ENCODE measurements around the gene ACER3. TPM values are rescaled to one million over a fixed set of nuclear protein-coding genes. Genes with fewer than 3 reads are reported as not detected.
A peak's percentile ranks its signal among the peaks of the same experiment; 100 is the strongest.

Gene ACER3
- total RNA-seq, 1 experiment from 2014 or later: 13.7 TPM

DNA sequence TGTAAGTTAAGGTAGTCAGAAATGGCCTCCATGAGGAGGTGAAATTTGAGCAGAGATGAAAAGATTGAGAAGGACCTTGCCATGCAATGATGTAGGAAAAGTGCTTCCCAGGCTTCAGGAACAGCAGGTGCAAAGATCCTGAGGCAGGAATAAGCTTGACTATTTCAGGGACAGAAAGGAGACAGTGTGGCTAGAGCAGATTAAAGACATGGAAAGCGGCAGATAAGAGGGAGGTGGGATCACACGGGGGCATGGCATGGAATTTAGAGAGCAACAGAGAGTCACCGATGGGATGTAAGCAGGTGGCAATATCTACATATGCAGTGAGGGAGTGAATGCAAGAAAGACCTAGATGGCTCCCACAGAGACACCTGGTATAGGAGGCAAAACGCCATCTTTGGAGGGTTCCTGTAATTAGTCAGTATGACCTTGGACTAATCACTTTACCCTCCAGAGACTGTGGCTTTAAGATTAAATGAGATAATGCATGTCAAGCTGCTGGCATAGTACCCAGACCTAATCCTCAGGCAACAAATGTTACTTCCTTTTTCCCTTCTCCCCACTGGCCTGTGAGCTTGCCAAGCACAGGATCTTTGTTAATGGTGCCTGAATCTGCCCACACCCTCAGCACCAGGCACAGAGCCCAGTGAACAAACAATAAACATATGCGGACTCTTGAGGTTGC is 24.6 kb upstream of the ACER3 start:
- TF ChIP-seq, protein P1, sequence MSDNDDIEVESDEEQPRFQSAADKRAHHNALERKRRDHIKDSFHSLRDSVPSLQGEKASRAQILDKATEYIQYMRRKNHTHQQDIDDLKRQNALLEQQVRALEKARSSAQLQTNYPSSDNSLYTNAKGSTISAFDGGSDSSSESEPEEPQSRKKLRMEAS (CRISPR knock-in tag; IDR thresholded peaks at IDR 0.05): no peak
- H3K9me3 Mint-ChIP-seq: no peaks in the 10 kb centered on the region
- ChIA-PET POLR2A (no interaction called here), CTCF (interaction anchor here (1.0 to 3.6 kb wide), 7 partner anchors 28 to 255 kb away, joined by 3 to 25 read pairs (median 7); no protein-coding TSS in a partner anchor)
- H3K4me3 Mint-ChIP-seq: no peak overlapping the region
- no peaks in the 10 kb centered on the region for H3K27me3 Mint-ChIP-seq (ENCODE audit: low read depth)
- no peak overlapping the region for H3K27ac Mint-ChIP-seq
- peaks cover 10% of the 10 kb centered on the region for H3K4me1 Mint-ChIP-seq
- ATAC-seq (no peak), DNase-seq (ENCODE audit: low spot score) (no peak)
- no peaks in the 10 kb centered on the region for H3K36me3 Mint-ChIP-seq

DNA sequence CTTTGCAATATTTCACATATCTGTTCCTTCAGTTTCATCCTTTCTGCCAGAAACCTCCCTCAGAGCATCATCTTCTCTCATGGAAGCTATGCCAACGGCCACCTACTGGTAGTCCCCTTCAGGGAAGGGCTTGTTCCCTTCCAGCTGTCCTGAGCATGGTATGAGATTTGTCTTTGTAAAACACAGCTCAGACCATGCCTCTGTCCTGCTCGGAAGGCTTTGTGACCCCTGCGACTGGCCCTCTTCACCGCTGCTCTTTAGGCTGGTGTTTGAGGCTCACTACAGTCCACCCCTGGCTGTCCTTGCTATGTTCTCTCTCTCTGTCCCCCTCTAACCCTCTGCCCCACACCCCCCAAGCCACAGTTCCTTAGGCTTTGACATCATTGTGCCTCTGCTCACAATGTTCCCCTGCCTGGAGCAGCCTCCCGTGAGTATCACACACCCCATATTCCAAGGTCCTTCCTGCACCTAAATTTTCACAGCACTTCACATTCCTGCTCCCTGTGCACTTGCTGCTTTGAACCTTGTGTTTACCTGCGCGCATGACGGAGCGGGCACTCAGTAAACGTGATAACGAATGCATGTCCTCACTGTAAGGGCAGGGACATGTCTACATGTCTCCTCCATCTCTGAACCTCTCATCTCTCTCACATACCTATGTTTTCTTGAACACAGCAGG is 24.0 kb upstream of the ACER3 start:
- H3K27me3 Mint-ChIP-seq (ENCODE audit: low read depth): peaks cover 1% of the 10 kb centered on the region; the same call in 1 of the 2 replicates
- H3K36me3 Mint-ChIP-seq: no peaks in the 10 kb centered on the region
- DNase-seq (ENCODE audit: low spot score) (no peak), ATAC-seq (no peak)
- ChIA-PET CTCF (interaction anchor here (1.0 to 3.6 kb wide), 6 partner anchors 28 to 115 kb away, joined by 3 to 25 read pairs (median 8); no protein-coding TSS in a partner anchor), POLR2A (no interaction called here)
- H3K4me3 Mint-ChIP-seq: no peak overlapping the region
- H3K27ac Mint-ChIP-seq: no peak overlapping the region
- peaks cover 12% of the 10 kb centered on the region for H3K4me1 Mint-ChIP-seq
- H3K9me3 Mint-ChIP-seq: no peaks in the 10 kb centered on the region
- no peak for TF ChIP-seq CREB1 (CRISPR knock-in tag; IDR thresholded peaks at IDR 0.05)
- no peak for TF ChIP-seq NR3C1 (CRISPR knock-in tag; conservative IDR thresholded peaks at IDR 0.05; ENCODE audit: low read depth)
- no peak for TF ChIP-seq TP53 (CRISPR knock-in tag; IDR thresholded peaks at IDR 0.05)
- TF ChIP-seq, protein P2, sequence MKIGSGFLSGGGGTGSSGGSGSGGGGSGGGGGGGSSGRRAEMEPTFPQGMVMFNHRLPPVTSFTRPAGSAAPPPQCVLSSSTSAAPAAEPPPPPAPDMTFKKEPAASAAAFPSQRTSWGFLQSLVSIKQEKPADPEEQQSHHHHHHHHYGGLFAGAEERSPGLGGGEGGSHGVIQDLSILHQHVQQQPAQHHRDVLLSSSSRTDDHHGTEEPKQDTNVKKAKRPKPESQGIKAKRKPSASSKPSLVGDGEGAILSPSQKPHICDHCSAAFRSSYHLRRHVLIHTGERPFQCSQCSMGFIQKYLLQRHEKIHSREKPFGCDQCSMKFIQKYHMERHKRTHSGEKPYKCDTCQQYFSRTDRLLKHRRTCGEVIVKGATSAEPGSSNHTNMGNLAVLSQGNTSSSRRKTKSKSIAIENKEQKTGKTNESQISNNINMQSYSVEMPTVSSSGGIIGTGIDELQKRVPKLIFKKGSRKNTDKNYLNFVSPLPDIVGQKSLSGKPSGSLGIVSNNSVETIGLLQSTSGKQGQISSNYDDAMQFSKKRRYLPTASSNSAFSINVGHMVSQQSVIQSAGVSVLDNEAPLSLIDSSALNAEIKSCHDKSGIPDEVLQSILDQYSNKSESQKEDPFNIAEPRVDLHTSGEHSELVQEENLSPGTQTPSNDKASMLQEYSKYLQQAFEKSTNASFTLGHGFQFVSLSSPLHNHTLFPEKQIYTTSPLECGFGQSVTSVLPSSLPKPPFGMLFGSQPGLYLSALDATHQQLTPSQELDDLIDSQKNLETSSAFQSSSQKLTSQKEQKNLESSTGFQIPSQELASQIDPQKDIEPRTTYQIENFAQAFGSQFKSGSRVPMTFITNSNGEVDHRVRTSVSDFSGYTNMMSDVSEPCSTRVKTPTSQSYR (CRISPR knock-in tag; IDR thresholded peaks at IDR 0.05): no peak
- no peak for TF ChIP-seq GRHL2 (CRISPR knock-in tag; IDR thresholded peaks at IDR 0.05; ENCODE audit: insufficient replicate concordance, severe bottlenecking)
- TF ChIP-seq MYBL2 (CRISPR knock-in tag; IDR thresholded peaks at IDR 0.05): no peak
- TF ChIP-seq ZNF396 (CRISPR knock-in tag; IDR thresholded peaks at IDR 0.05; ENCODE audit: borderline replicate concordance): no peak
- no peak for TF ChIP-seq NFATC4 (CRISPR knock-in tag; IDR thresholded peaks at IDR 0.05)
- no peak for TF ChIP-seq NFE2L1 (CRISPR knock-in tag; IDR thresholded peaks at IDR 0.05)
- no peak for TF ChIP-seq TCF7 (CRISPR knock-in tag; IDR thresholded peaks at IDR 0.05; ENCODE audit: low read depth)

DNA sequence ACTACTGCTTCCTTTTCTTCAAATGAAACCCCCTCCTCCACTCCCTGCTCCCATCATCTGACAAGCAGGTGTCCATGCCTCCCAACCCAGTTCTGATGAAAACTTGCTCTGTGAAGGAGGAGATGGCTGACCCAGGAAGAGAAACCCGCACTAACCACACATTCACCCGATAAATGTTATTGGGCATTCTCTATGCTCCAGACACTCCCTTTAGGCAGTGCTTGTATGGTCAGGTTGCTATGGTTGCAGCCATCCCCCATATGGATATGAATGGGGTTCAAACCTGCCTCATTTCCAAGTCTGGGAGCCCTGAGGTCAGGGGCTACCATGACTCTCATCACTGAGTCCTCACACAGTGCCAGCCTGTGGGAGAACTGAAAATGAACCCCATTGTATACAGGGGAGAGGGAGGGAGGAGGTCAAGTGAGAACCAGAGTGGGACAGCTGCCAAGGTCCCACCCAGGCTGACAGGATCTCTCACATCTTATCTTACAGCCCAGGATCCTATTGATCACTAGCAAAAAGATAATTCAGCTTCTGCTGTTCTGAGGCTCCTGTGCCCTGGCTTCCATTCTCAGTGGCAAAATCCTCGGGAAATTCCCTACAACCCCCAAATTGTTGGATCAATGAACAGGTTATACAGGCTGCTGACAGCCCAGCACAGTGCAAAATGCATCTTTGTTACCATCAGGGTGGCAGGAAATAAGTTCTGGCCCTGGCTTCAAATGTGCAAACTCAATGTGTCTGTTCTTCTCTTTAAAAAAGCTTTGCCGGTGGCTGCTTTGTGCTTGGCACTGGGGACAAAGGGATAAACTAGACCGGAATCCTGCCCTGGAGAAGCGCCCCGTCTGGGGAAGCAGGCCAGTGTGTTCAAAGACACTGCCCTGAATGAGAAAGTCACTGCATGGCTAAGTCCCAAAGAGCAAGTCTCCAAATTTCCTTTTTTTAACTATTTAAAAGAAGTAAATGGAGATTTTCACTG is 22.7 kb upstream of the ACER3 start:
- CTCF ChIA-PET: interaction anchor here (0.5 to 2.0 kb wide), 12 partner anchors 14 to 152 kb away, joined by 3 to 28 read pairs (median 5); no protein-coding TSS in a partner anchor
- POLR2A ChIA-PET: no interaction called here
- Mint-ChIP-seq H3K27me3 (ENCODE audit: low read depth) (peaks cover 3% of the 10 kb centered on the region; the same call in 1 of the 2 replicates), H3K4me1 (peaks cover 13% of the 10 kb centered on the region), H3K27ac (no peak overlapping the region), H3K36me3 (no peaks in the 10 kb centered on the region), H3K4me3 (no peak overlapping the region), H3K9me3 (no peaks in the 10 kb centered on the region)
- no peak for TF ChIP-seq NR2C2 (CRISPR knock-in tag; IDR thresholded peaks at IDR 0.05)
- TF ChIP-seq ZNF138 (CRISPR knock-in tag; conservative IDR thresholded peaks at IDR 0.05): no peak
- ATAC-seq (peak; percentile 29), DNase-seq (ENCODE audit: low spot score) (no peak)

DNA sequence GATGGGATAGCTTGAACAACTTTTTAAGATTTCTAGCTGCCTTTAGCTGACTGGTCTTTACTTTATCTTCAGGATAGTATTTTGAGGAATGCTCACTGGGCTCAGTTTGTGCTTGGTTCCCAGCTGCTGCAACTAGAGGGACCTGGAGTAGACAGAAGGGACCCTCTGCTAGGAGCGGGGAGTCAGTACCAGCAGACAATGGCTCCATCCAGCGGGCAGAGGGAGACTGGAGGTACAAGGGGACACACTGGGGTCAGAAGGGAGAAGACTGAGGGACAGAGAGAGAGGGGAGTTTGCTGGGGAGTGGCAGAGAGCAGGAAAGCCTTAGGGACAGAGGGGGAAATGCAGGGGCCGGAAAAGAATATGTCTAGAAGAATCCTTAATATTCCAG is 22.0 kb upstream of the ACER3 start:
- Mint-ChIP-seq H3K27ac (no peak overlapping the region), H3K4me3 (no peak overlapping the region), H3K27me3 (ENCODE audit: low read depth) (peaks cover 3% of the 10 kb centered on the region; the same call in 1 of the 2 replicates), H3K9me3 (0 out of 2 replicates have a peak, but pooled peaks cover 4% of the 10 kb centered on the region), H3K36me3 (no peaks in the 10 kb centered on the region), H3K4me1 (peaks cover 13% of the 10 kb centered on the region)
- TF ChIP-seq, protein P3, sequence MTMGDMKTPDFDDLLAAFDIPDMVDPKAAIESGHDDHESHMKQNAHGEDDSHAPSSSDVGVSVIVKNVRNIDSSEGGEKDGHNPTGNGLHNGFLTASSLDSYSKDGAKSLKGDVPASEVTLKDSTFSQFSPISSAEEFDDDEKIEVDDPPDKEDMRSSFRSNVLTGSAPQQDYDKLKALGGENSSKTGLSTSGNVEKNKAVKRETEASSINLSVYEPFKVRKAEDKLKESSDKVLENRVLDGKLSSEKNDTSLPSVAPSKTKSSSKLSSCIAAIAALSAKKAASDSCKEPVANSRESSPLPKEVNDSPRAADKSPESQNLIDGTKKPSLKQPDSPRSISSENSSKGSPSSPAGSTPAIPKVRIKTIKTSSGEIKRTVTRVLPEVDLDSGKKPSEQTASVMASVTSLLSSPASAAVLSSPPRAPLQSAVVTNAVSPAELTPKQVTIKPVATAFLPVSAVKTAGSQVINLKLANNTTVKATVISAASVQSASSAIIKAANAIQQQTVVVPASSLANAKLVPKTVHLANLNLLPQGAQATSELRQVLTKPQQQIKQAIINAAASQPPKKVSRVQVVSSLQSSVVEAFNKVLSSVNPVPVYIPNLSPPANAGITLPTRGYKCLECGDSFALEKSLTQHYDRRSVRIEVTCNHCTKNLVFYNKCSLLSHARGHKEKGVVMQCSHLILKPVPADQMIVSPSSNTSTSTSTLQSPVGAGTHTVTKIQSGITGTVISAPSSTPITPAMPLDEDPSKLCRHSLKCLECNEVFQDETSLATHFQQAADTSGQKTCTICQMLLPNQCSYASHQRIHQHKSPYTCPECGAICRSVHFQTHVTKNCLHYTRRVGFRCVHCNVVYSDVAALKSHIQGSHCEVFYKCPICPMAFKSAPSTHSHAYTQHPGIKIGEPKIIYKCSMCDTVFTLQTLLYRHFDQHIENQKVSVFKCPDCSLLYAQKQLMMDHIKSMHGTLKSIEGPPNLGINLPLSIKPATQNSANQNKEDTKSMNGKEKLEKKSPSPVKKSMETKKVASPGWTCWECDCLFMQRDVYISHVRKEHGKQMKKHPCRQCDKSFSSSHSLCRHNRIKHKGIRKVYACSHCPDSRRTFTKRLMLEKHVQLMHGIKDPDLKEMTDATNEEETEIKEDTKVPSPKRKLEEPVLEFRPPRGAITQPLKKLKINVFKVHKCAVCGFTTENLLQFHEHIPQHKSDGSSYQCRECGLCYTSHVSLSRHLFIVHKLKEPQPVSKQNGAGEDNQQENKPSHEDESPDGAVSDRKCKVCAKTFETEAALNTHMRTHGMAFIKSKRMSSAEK (CRISPR knock-in tag; IDR thresholded peaks at IDR 0.05; ENCODE audit: borderline replicate concordance): 0 out of 2 replicates have a peak, but pooled peaks have one; percentile 14
- TF ChIP-seq HMGA2 (CRISPR knock-in tag; IDR thresholded peaks at IDR 0.05) (no peak), CBFB (CRISPR knock-in tag; IDR thresholded peaks at IDR 0.05; ENCODE audit: low read depth) (no peak)
- ATAC-seq: peak; percentile 97
- peak; percentile 80 for DNase-seq (ENCODE audit: low spot score)
- POLR2A ChIA-PET: no interaction called here
- CTCF ChIA-PET: interaction anchor here (0.5 to 2.0 kb wide), 13 partner anchors 15 to 153 kb away, joined by 3 to 28 read pairs (median 4); no protein-coding TSS in a partner anchor

Measured in WTC11 (cell line).